Transverse colon (tissue), 3 donors: ENCODE measurements around the gene FGFBP1.

ENCODE experiments used
- CTCF ChIP-seq, 5 experiments: fragments of 200-600 bp in 3 of 5; fragments of 450-650 bp in 2 of 5; sonication (generic) in 3 of 5; IDR thresholded peaks; 1 replicate in 2 of 5; 2 replicates in 3 of 5; pipeline ENCODE4 v1.5.1; 2016 to 2017; ENCODE audit warnings: antibody characterized with exemption in 5 of 5, inconsistent platforms in 3 of 5, mild to moderate bottlenecking in 2 of 5, moderate library complexity in 1 of 5
- POLR2A ChIP-seq: fragments of 450-650 bp; IDR thresholded peaks from one replicate; pipeline ENCODE4 v1.6.1; 2016; ENCODE audit warnings: antibody characterized with exemption, mild to moderate bottlenecking, moderate library complexity

GRCh38 chr4:15901007-15901406 lies 37.5 kb downstream of the FGFBP1 start:
- no peak for TF ChIP-seq CTCF (IDR thresholded peaks at IDR 0.05)
- no peak for TF ChIP-seq POLR2A
